Measurements from ENCODE around the gene STAT5A. TPM values are rescaled to one million over a fixed set of nuclear protein-coding genes. Genes with fewer than 3 reads are reported as not detected.

Gene STAT5A
- total and polyA plus RNA-seq, 12 donors: 12.0 to 169 (median 81.2) TPM

DNA sequence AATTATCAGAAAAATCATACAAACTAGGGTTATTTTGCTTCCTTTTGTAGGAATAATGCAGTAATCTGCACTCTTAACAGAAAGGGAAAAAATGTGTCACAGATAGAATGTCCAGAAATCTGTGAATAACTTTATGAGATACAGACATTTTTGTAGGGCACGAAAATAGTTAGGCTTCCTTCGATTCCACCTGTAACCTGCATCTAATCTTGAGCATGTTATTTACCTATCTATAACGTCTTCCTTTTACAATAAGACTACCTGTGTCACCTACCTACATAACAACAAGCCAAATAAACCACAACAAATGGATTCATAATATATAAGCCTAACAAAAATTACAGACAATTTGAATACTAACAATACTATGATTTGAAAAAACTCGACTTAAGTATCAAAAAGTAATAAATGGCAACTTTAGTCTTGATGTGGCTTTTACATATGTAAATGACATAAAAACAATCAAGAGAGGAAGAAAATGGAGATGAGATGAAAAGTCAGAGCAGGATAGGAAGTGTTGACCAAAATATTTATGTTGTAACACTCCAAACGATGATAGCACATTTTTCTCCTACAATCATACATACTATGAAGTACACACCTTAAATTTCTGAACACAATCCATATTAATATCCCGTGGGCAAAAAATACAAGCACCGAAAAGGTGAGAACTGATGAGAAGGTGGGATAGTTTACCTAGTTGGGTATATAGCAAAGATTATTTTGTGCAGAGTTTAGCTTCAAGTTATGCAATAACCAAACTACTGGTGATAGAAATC, 14.6 kb upstream of the STAT5A start:
- H3K27ac ChIP-seq: peak overlapping the region in 2 of 5 donors; percentile 16 to 53
- intact Hi-C loops (cut with DNase I): no loop called here
- WGBS, 4 donors: 64 to 73% (median 68%) methylated on average over 7 of the region's 7 CpGs
- H3K27me3 ChIP-seq: no peaks in the 10 kb centered on the region
- H3K4me3 ChIP-seq: no peak overlapping the region
- H3K9me3 ChIP-seq (replicated peaks in 1 of 3): no peaks in the 10 kb centered on the region
- peaks cover 25 to 66% of the 10 kb centered on the region in 2 donors for H3K4me1 ChIP-seq (replicated peaks in 1 of 2)
- TF ChIP-seq, protein P1, sequence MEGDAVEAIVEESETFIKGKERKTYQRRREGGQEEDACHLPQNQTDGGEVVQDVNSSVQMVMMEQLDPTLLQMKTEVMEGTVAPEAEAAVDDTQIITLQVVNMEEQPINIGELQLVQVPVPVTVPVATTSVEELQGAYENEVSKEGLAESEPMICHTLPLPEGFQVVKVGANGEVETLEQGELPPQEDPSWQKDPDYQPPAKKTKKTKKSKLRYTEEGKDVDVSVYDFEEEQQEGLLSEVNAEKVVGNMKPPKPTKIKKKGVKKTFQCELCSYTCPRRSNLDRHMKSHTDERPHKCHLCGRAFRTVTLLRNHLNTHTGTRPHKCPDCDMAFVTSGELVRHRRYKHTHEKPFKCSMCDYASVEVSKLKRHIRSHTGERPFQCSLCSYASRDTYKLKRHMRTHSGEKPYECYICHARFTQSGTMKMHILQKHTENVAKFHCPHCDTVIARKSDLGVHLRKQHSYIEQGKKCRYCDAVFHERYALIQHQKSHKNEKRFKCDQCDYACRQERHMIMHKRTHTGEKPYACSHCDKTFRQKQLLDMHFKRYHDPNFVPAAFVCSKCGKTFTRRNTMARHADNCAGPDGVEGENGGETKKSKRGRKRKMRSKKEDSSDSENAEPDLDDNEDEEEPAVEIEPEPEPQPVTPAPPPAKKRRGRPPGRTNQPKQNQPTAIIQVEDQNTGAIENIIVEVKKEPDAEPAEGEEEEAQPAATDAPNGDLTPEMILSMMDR (IDR thresholded peaks at IDR 0.05): no peak
- TF ChIP-seq POLR2A (IDR thresholded peaks at IDR 0.05): no peak
- no peaks in the 10 kb centered on the region for H3K36me3 ChIP-seq (replicated peaks in 1 of 2)
- DNase-seq: no peak

DNA sequence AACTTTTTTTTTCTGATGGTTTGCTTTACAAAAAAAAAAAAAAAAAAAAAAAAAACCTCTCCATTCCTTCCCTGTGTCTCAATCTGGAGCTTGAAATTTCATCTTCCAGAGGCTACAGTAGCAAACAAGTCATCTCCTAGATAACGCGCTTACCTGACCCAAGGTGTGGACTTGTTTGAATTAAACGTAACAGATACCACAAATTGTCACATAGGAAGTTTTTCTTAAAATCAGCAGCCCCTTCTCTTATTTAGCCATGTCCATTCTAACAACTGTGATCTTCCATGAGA, 14.1 kb upstream of the STAT5A start:
- H3K4me1 ChIP-seq (replicated peaks in 1 of 2): peaks cover 25 to 66% of the 10 kb centered on the region in 2 donors
- TF ChIP-seq POLR2A (IDR thresholded peaks at IDR 0.05): no peak
- TF ChIP-seq, protein P1 (IDR thresholded peaks at IDR 0.05): no peak
- H3K4me3 ChIP-seq: peak overlapping the region in 1 of 4 donors; percentile 96
- DNase-seq: no peak
- H3K36me3 ChIP-seq (replicated peaks in 1 of 2): no peaks in the 10 kb centered on the region
- 86 to 91% (median 89%) methylated on average over 3 of the region's 3 CpGs for WGBS, 4 donors
- no peaks in the 10 kb centered on the region for H3K9me3 ChIP-seq (replicated peaks in 1 of 3)
- intact Hi-C loops (cut with DNase I): no loop called here
- peak overlapping the region in 2 of 5 donors; percentile 16 to 96 for H3K27ac ChIP-seq
- H3K27me3 ChIP-seq: no peaks in the 10 kb centered on the region

DNA sequence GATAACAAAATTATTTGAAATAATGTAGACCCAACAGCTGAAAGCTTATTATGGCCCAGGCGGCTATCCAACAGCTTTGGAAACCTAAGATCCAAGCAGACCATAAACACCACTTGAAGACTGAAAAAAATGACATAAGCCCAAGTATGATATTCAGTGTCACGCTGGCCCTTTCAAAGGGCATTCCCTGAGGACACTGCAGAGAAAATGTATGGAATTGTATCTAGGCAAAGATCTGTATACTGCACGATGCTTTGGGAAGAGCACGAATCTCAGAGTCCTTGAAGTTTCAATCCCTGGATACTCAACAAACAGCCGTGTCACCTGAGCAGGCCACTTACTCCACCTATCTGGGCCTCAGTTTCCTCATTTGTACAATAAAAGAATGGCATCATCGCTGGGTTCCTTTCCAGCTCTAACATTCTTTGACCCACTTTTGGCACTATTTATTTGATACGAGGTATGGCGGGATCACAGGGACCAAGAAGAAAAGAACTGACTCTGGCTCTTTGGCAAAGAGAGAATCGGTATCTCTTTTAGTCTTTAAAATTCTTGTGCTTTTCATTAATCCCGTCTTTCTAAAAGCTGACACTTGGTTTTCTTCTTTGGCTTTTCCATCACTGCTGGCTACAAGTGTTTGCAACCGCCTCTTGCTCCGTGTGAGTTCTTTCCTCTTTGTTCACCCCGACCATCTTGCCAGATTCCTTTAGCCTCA, 13.3 kb upstream of the STAT5A start:
- DNase-seq: peak in 2 of 7 donors; percentile 16 to 39
- TF ChIP-seq, protein P1 (IDR thresholded peaks at IDR 0.05): no peak
- no peak for TF ChIP-seq POLR2A (IDR thresholded peaks at IDR 0.05)
- peak overlapping the region; percentile 17 to 96 (median 91) for H3K27ac ChIP-seq
- H3K27me3 ChIP-seq: no peaks in the 10 kb centered on the region
- intact Hi-C loops (cut with DNase I): no loop called here
- no peaks in the 10 kb centered on the region for H3K9me3 ChIP-seq (replicated peaks in 1 of 3)
- WGBS, 4 donors: 15 to 23% (median 18%) methylated on average over 13 of the region's 13 CpGs
- H3K4me3 ChIP-seq: peak overlapping the region in 3 of 4 donors; percentile 60 to 96 (median 66)
- no peaks in the 10 kb centered on the region for H3K36me3 ChIP-seq (replicated peaks in 1 of 2)
- H3K4me1 ChIP-seq (replicated peaks in 1 of 2): peaks cover 24 to 61% of the 10 kb centered on the region in 2 donors

DNA sequence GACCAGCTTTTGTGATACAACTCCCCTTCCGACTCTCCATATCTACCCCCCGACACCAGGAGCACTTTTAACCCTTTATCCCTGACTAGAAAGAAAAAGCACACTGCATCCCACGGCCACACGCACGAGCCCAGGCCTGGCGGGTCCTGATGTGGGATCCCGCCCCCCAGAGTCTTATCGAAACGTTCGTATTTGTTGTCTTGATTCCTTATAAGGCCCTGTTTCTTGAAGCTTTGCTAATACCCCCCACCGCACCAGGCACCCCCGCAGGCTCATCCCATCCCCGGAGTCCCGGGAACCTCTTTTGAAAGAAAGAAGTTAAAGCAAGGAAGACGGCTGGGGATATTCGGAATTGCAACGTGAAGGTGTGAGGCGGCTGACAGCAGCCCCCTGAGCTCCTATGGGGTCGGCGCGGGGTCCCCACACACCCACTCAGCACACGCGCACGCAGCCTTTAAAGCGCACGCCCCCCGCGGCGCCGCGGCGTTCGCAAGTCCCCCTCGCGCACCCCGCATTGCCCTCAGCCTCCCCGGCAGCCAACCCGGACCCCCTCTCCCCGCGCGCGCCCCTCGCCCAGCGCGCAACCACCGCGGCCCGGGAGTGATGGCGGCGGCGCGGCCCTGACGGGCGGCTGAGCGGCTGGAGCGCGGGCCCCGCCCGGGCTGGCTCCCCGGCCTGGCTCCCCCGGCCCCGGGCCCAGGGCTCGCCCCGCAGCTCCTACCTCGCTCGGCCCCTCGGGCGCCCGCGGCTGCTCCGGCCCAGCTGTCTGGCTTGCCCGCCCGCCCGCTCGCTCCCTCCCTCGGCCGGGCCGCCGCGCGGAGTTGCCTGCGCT, 12.6 kb upstream of the STAT5A start:
- peak; percentile 72 to 81 for TF ChIP-seq POLR2A (IDR thresholded peaks at IDR 0.05)
- TF ChIP-seq, protein P1 (IDR thresholded peaks at IDR 0.05): no peak
- H3K4me1 ChIP-seq (replicated peaks in 1 of 2): peaks cover 16 to 53% of the 10 kb centered on the region in 2 donors
- no peaks in the 10 kb centered on the region for H3K9me3 ChIP-seq (replicated peaks in 1 of 3)
- H3K27me3 ChIP-seq: no peaks in the 10 kb centered on the region
- intact Hi-C loops (cut with DNase I): no loop called here
- 0 to 1% (median 0%) methylated on average over 21 to 81 of the region's 82 CpGs for WGBS, 4 donors
- H3K27ac ChIP-seq: peak overlapping the region; percentile 17 to 96 (median 91)
- H3K36me3 ChIP-seq (replicated peaks in 1 of 2): no peaks in the 10 kb centered on the region
- peak in 4 of 7 donors; percentile 24 to 66 (median 29) for DNase-seq
- H3K4me3 ChIP-seq: peak overlapping the region in 3 of 4 donors; percentile 60 to 96 (median 66)
